GM18861 (cell line): ENCODE results near the gene FIBP.

ENCODE experiments used
- ATAC-seq: cut with Tn5 transposase; IDR thresholded peaks from one replicate; pipeline ENCODE4 v1.9.1; 2021; ENCODE audit not compliant: unreplicated experiment

FIBP gene

DNA sequence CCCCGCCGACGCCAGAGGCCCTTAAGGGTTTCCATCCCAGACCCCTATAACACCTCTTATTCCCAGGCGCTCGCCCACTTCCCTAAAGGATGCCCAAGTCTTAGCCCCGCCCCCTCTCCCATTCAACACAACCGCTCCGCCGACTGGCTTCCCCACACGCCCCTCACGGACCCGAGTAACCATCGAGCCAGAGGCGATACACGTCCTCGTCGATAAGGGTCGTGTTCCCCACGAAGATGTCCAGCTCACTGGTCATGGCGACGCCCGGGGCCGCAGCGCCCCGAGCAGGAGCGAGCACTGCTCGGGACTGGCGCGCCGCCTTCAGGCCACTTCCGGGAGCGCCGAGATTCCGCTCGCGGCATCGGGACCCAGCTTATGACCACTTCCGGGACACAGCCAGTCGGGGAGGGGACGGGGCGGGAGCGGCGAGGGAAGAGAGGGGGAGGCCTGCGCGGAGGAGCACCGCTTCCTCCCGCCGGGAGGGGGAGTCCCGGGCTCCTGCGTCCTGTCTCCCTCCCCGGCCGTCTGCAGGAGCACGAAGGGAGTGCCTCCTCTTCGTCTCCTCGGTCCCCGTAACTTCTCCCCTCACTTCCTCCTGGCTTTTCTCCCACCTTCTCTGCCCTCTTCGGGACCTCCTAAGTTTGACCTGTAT is at the start of gene FIBP:
FIBP (minus strand) TSS at position 309 of the 652 bp plus-strand sequence; CDS start at position 256, 53 bp downstream.
- no peak for ATAC-seq

DNA sequence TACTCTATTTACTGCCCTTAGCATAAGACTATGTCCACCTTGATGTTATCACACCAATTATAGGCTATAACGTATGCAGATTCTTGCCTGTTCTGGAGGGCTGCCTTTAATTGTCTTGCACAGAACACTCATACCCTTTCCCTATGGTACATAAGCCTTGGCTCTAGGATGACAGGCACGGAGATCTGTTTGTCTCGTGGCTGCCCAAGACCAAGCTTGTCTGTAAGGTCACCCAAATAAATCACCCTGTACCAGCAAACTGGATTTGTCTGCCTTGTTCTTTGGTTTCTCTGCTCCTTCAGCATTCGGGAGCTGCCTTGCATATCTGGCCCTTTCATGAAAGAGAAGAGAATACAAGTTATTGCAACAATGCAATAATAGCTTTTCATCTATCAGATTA is 49.5 kb upstream of the FIBP start:
- ATAC-seq = no peak

DNA sequence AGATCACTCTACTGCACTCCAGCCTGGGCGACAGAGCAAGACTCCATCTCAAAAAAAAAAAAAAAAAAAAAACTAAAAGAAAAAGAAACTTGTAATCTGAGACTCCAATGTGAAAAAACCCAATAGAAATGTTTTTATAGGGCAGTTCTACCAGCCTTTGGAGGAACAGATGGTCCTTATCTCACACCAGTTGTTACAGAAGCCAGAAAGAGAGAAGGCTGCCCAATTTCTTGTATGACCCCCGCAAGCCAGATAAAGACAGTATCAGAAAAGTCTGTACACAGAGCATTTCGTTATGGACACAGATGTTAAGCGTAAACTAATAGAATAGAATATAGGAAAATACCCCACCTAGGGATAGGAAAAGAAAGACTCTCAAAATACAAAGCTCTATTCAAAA is 45.7 kb upstream of the FIBP start:
- no peak for ATAC-seq

DNA sequence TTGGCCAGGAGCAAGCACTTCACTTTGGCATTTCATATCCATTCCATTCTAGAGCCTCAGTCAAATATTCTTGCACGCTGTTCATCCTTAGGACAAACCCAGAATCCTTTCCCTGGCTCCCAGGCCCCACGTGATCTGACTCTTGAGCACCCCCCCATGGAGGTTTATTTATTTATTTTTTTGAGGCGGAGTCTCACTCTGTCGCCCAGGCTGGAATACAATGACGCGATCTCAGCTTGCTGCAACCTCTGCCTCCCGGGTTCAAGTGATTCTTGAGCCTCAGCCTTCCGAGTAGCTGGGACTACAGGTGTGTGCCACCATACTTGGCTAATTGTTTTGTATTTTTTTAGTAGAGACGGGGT is 44.3 kb upstream of the FIBP start:
- no peak for ATAC-seq

DNA sequence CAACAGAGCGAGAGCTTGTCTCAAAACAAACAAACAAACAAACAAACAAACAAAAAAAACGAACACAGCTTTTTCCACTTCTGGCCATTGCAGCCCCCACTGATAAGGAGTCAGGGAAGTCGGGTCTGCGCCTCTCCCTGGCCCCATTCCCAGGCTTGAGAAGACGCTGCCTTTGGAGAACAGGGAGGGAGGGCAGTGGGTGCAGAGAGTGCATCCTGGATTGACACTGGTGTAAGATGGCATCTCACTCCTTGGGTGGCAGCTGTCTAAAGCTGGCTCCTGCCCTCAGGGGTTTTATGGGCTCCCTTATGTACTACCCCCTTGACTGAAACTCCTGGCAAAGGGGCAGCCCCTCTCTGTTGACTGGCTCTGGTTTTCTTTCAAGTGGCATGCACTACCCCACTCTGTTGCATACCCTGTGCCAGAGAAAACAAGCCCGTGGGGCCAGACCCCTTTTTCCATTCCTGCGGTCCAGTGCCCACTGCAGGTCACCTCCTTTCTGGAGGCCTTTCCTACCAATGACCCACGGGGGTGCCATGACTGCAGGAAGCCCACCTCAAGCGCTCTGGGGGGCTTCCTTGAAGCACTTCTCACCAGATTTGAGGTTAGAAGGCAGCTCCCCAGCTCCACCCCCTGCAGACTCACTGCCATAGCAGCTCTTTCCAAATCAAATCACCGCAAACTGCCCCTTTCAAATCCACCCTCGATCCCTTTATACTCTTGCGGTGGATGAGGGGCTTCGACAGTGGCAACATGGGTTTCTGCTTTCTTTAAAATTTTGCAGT is 43.7 kb upstream of the FIBP start:
- ATAC-seq = no peak

DNA sequence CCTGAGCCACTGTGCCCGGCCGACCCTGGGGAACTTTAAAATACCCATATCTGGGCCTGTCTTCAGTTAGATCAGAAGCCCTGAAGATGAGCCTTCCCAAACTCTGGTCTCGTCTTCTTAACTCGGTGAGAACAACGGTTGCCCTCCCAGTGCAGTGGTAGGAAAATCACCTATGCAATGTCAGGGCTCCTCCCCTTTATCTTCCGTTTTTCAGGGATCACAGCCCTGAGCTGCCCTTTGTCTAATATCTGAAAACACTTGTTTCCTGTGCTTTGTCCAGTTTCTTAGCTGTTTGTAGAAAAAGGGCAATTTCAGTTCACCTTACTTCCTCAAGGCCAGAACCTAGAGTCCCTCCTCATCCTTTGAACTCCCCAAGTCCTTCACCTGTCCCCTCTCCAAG is 40.4 kb upstream of the FIBP start:
- no peak for ATAC-seq

DNA sequence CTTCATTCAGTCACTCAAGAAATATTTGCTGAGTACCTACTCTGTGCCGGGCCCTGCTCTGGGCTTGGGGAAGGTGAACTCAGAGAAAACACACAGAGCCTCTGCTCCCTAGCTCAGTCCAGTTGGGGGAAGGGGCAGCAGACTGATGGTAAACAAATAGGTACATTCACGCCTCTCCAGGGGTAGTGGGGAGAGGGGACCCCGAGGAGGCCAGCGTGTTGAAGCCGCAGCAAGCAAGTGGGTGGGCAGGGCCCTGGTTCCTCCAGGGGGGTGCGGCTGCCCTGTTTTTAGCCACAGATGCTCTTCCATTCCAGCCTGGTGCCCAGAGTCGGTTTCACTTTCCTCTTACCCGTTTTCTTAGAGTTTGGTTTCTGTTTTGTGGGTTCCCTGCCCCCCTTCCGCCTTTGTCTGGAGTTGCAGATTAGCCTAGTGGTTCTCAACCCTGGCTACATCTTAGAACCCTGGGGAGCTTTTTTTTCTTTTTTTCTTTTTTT is 39.7 kb upstream of the FIBP start:
- ATAC-seq = no peak

DNA sequence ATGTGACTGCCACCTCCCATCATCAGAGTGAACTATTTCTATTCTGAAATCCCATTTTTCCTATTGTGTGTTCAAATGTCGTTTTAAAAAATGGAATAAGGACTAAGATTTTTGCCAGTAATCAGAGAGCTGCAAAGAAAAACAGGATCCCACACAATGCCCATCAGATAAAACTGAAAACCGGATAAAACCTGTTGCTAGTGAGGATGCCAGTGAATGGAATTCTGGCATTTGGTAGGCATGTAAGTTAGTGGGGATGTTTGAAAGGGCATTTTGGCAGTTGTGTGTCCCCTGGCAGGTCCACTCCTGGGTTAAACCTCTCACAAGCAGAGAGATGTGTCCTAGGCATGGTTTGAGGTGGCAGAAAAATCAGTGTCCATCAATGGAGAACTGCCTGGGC is 37.1 kb upstream of the FIBP start:
- ATAC-seq = no peak

DNA sequence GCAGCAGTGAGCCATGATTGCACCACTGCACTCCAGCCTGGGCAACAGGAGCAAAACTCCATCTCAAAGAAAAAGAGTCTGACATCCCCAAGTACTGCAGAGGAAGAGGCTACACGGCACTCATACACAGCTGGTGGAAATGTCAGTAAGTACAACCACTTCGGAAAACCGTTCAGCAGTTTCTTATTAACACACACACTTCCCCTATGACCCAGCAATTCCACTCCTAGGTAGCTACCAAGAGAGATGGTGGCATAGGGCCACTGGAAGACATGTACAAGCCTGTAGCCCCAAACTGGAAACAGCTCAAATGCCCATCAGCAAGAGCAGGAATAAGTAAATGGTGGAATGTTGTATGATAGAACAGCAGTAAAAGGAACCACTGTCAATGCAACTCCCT is 34.3 kb upstream of the FIBP start:
- no peak for ATAC-seq

DNA sequence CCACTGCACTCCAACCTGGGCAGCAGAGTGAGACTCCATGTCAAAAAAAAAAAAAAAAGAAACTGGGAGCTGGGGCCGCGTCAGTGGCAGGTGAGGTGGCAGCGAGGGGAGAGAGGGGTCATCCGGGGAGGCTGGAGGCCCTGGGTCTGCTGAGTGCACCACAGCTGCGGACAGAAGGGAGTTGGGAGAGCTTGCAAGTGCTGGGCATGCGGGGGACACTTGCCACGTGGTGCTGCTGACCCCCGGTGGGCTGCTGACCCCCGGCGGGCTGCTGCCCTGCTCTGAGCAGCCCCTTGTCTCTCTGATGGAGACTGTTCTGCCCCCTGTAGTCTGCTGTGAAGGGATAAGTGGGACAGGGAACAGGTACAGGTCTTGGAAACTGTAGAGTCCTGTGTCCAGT is 33.6 kb upstream of the FIBP start:
- no peak for ATAC-seq

DNA sequence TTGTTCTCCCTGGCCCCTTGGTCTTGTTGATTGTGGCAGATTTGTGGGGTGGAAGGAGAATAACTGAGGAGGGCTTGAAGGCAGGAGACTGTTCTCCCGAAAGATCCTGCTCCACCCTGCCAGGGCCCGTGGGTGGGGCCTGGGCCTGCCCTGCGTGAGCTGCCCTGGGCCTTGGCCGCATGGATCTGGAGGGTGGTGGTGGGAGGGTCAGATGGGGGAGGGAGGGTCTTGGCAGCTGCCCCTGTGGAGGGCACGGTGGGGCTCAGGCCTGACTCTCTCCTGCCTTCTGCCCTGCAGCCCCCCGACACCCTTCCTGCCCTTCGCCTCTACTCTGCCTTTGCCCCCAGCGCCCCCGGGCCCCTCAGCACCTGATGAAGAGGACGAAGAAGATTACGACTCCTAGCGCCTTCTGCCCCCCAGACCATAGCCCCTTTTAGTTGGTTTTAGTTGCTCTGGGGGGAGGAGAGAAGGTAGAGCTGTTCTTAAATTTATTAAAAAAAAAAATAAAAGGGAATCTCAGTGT is 32.8 kb upstream of the FIBP start:
- ATAC-seq = no peak

DNA sequence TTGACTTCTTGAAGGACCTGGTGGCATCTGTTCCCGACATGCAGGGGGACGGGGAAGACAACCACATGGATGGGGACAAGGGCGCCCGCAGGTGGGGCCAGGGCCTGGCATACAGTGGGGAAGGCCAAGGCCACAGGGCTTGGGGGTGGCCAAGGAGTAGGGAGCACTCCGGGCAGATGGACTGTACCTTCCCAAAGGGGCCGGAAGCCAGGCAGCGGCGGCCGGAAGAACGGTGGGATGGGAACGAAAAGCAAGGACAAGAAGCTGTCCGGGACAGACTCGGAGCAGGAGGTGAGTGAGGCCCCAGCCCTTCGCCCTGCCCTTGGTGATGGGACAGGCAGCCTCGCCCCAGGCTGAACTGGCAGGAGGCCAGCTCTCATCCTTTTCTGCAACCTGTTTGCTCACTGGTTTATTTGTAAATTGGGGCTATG is 32.1 kb upstream of the FIBP start:
- no peak for ATAC-seq

DNA sequence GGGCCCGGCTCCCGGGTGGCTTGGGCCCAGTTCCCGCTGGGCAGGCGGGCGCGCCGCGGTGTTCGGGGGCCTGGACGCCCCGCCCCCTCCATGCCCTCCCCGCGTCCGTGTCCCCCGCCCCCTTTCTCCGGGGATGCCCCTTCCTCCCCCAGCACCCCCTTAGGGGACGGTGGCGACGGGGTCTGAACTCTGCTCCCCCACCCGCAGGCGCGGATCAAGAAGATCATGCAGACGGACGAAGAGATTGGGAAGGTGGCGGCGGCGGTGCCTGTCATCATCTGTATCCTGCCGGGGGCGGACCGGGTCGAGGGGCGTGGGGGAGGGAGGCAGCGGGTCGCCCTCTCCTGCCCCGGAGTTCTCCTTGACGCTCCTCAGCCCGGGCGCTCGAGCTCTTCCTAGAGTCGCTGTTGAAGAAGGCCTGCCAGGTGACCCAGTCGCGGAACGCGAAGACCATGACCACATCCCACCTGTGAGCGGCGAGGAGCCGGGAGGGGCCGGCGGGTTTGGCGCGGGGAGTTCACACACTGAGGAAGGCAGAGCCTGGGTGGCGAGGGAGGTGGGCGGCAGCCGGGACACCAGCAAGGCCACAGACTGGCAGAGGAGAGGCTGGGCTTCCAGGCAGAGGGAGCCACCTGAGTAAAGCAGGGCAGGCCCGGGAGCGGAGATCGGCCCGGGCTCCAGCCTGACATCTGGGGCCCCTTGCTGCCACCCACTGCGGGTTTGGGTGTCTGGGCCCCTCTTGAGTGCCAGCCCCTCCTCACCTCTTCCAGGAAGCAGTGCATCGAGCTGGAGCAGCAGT is 31.5 kb upstream of the FIBP start:
- peak; percentile 24 for ATAC-seq

DNA sequence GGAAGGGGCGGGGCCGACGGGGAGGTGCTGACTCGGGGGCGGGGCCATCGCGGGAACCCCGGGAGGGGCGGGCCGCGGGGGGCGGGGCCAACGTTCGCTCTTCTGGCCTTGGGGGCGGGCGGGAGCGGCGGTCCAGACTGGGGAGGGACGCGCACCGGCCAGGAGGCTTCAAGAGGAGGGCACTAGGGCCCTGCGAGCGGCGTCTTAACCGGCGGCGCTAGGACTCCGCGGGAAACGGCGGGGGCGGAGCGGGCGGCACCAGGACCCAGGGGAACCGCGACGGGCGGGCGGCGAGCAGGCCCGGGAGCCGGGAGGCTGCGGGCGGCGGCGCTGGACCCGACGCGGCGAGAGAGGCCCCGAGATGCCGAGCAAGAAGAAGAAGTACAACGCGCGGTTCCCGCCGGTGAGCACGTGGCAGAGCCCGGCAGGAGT is 30.9 kb upstream of the FIBP start, which contains the start of gene DRAP1:
DRAP1 (plus strand) TSS at position 286 of the 432 bp plus-strand sequence; CDS start at position 362, 76 bp downstream.
- peak; percentile 73 for ATAC-seq

DNA sequence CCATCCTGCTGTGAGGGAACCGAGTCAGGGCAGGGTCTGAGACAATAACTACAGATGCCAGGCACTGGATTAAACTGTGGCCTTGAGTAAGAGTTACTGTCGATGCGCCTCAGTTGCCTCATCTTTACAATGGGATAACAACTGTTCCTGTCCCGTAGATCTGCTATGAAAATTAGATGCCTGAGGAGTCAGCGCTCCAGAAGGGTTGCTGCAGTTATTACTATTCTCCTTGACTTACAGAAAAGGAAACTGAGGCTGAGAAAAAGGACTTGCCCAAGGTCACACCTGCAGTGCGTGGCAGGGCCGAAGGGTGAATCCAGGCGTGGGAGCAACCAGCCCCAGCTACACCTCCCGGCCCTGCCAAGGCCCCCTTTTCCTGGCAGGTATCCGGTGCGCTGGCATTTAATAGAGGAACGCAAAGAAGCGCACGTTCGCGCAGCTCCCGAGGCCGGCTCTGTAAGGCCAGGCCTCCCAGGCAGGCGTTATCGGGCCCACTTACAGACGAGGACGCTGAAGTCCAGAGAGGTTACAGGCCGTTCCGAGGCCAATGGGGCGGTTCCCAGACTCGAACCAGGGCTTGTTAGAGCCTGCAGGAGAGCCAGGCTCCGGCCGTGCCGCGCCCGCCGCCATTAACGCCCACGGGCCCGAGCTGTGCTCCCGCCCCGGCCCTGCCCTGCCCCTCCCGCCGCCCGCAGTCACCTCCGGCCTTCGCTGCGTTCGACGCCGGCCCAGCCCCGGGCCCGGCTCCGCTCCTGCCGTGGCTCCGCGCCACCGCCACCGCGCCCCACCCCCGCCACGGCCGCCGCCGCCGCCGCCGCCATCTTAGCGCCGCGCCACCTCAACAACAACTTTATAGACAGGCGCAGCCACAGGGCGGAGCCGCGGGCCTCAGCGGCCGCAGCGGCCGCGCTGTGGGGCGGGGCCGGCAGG is 30.2 kb upstream of the FIBP start, which contains the start of gene C11orf68:
C11orf68 (minus strand) TSS at position 852 of the 930 bp plus-strand sequence; CDS start at position 821, 31 bp downstream.
- ATAC-seq = peak; percentile 36

DNA sequence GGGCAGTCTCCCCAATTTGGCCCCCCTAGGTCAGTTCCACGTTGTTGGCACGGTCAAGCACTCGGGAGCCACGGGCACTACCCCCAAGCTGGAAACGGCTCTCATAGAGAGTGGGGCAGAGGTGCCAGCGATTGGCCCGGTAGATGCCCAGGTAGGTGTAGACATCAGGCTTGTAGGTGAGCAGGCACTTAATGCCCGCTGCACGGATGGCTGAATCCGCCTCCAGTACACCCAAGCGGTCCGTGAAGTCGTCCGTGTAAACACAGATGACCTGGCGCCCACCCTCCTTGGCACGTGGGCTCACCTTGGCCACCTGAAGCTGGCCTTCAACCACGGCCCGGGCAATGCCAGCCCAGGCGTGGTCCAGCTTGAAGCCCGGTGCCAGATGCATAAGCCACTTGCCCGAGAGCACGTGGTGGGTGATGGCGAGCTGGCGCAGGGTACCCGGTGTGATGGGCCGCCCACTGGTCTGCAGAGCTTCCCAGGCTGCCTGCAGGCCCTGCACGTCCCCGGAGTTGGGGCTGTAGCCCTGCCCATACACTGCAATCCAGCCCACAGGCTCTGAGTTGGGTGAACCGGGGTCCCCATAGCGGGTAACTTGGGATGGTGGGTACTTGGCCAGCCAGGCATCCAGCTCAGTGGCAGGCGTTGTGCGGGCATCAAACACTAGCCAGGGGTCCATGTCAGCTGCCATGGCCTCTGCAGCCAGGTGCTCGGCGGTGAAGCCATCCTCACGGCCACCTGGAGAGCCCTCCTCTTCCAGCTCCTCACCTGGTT is 29.4 kb upstream of the FIBP start:
- ATAC-seq = no peak

DNA sequence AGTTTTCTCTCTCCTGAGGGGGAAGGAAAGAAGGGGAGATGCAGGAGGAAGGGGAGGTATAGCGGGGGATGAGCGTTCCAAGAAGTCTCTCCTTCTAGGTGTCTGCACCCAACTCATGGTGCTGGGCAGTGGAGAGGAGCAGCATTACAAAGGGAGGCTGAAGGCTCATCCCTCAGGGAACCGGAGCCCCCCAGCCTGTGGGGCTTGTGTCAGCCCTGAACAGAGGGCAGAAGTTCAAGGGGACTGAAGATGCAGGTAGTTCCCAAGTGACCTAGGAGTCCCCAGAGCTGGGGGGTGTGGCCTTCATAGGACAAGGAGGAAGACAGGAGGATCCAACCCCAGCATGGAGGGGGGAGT is 28.8 kb upstream of the FIBP start:
- ATAC-seq = no peak

DNA sequence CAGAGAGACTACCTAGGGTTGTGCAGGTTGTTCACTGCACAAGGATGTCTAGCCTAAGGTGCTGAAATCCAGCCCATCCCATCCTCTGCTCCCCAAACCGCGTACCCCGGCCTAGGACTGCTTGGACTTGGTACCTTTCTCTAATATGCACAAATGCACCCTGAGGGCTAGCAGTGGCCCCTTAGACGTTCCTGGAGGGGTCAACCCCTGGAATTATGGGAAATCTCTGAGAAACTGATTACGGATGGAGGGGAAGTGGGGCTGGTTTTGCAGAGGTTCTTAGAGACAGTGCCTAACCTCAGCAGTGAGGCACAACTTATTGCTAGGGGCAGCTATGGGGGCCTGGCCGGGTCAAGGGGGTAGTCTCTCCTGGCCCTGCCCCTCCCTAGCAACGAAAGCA is 28.1 kb upstream of the FIBP start:
- ATAC-seq = no peak

DNA sequence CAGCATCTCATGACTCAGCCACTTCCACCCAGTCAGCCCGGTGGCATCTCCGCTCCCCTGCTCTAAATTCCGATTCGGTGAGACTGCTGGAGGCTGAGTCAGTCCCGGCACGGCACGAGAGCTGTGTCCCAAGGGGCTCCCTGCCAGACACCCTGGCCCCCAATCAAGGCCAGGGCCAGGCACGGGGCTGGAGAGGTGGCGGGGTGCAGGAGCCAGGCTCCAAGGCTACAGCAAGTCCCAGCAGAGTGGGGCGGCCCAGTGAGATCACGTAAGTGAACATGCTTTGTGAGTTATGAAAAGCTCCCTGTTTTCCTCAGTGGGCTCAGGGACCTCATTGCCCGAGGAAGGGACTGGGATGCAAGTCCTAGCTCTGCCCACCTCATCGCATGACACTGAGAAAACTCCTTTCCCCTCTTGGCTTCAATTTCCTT is 27.6 kb upstream of the FIBP start:
- no peak for ATAC-seq
